GM12892 (cell line): ENCODE data around the gene OSBP2.

ENCODE experiments used
- DNase-seq: peaks from one replicate; pipeline ENCODE4 v3.0.0; 2011; ENCODE audit not compliant: insufficient read length
- FAIRE-seq: peaks from 2 replicates; lab custom pipeline; 2011; peaks lifted over from hg19 to GRCh38; lab: Jason Lieb, UNC
- POLR2A ChIP-seq: IDR thresholded peaks from 2 replicates; pipeline ENCODE4 v1.6.1; 2011; ENCODE audit warnings: low read depth, low read length, control low read depth
- POLR2AphosphoS5 ChIP-seq: IDR thresholded peaks from 2 replicates; pipeline ENCODE4 v1.6.1; 2011; ENCODE audit warnings: low read depth, low read length, control low read depth
- TAF1 ChIP-seq: IDR thresholded peaks from 2 replicates; pipeline ENCODE4 v1.6.1; 2011; ENCODE audit warnings: low read depth, mild to moderate bottlenecking, control low read depth, low read length, borderline replicate concordance

Gene OSBP2

GRCh38 chr22:30894371-30894740 is 199.7 kb downstream of the OSBP2 start:
- TF ChIP-seq TAF1 (no peak), POLR2AphosphoS5 (no peak), POLR2A (no peak)
- FAIRE-seq (no peak), DNase-seq (no peak)

GRCh38 chr22:30902496-30903357 is 208.1 kb downstream of the OSBP2 start:
- DNase-seq (no peak), FAIRE-seq (no peak)
- TF ChIP-seq POLR2AphosphoS5 (no peak), TAF1 (no peak), POLR2A (no peak)

GRCh38 chr22:30903876-30904460 is 209.3 kb downstream of the OSBP2 start:
- DNase-seq: no peak
- FAIRE-seq: no peak
- TF ChIP-seq TAF1: no peak
- TF ChIP-seq POLR2AphosphoS5: no peak
- no peak for TF ChIP-seq POLR2A

- TF ChIP-seq POLR2AphosphoS5: no peak
- TF ChIP-seq TAF1: no peak
- TF ChIP-seq POLR2A: no peak
- no peak for FAIRE-seq
- no peak for DNase-seq
These were observed 211.1 kb downstream of the OSBP2 start for GRCh38 chr22:30905696-30906341.

GRCh38 chr22:30906411-30906810 is 211.7 kb downstream of the OSBP2 start:
- DNase-seq (no peak), FAIRE-seq (no peak)
- TF ChIP-seq POLR2AphosphoS5 (no peak), TAF1 (no peak), POLR2A (no peak)

- no peak for DNase-seq
- TF ChIP-seq POLR2A (no peak), POLR2AphosphoS5 (no peak), TAF1 (no peak)
- no peak for FAIRE-seq
These were observed 212.3 kb downstream of the OSBP2 start for GRCh38 chr22:30906946-30907345.

GRCh38 chr22:30908051-30908461 is 213.4 kb downstream of the OSBP2 start:
- TF ChIP-seq POLR2AphosphoS5 (no peak), TAF1 (no peak), POLR2A (no peak)
- no peak for FAIRE-seq
- DNase-seq: no peak

GRCh38 chr22:30909306-30909705 is 214.6 kb downstream of the OSBP2 start:
- no peak for TF ChIP-seq POLR2A
- TF ChIP-seq TAF1: no peak
- TF ChIP-seq POLR2AphosphoS5: no peak
- DNase-seq (no peak), FAIRE-seq (no peak)

- no peak for TF ChIP-seq TAF1
- no peak for TF ChIP-seq POLR2AphosphoS5
- TF ChIP-seq POLR2A: no peak
- FAIRE-seq (no peak), DNase-seq (no peak)
These were observed 215.7 kb downstream of the OSBP2 start for GRCh38 chr22:30910358-30910757.

- DNase-seq (no peak), FAIRE-seq (no peak)
- TF ChIP-seq POLR2AphosphoS5 (no peak), POLR2A (no peak), TAF1 (no peak)
These were observed 224.1 kb downstream of the OSBP2 start for GRCh38 chr22:30918761-30919160.

GRCh38 chr22:30919973-30920372 is 225.3 kb downstream of the OSBP2 start:
- no peak for FAIRE-seq
- DNase-seq: no peak
- TF ChIP-seq POLR2AphosphoS5: no peak
- no peak for TF ChIP-seq POLR2A

- TF ChIP-seq TAF1 (no peak), POLR2A (no peak), POLR2AphosphoS5 (no peak)
- FAIRE-seq (peak; percentile 9), DNase-seq (peak; percentile 60)
These were observed 225.7 kb downstream of the OSBP2 start for GRCh38 chr22:30920407-30920806.

GRCh38 chr22:30921108-30921507 is 226.4 kb downstream of the OSBP2 start:
- DNase-seq (no peak), FAIRE-seq (no peak)

More at GRCh38 chr22:30921108-30921507, 226.4 kb downstream of the OSBP2 start:
- TF ChIP-seq TAF1 (no peak), POLR2AphosphoS5 (no peak)
